GM19372 (cell line): ENCODE results near the gene RNF6.

Experiments used
- ATAC-seq: cut with Tn5 transposase; IDR thresholded peaks from one replicate; pipeline ENCODE4 v1.9.1; 2021; ENCODE audit warnings: mild to moderate bottlenecking, low read depth, moderate library complexity; ENCODE audit not compliant: unreplicated experiment

RNF6 gene

DNA sequence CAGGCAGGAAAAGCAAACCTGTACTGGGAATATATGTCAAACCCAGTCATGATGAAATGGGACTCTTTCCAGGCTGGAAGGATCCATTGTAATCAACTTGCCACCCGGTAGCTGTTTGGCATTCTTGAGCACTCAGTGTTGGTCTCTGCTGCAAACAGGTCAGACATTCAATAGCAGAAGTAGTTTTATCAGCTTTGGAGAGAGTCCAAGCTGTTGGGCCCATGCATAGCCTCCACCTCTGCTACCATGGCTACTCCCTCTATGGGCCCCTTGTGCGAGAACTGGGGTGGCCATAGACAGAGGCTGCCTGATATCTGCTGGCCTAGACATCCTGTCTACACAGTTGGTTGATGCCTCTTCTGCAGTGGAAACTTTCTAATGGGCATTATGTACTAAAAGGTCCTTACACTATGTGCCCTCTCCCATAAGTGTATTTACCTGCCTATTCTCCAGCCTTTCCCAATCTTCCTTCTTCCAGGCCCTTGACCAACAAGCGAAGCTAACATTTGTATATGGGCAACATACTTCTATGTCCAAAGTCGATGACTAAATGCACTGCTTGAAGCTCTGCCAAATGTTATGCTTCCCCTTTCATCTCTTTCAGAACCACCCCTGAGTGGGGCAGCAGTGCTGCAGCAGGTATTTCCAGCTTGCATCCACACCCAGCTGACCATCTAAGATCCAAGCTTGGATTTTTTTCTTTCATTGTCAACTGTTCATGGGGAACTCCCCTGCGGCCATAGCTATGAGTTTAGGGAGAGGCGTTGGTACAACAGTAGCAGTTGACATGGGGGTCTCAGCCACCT is 5.3 kb upstream of the RNF6 start:
- ATAC-seq = no peak

DNA sequence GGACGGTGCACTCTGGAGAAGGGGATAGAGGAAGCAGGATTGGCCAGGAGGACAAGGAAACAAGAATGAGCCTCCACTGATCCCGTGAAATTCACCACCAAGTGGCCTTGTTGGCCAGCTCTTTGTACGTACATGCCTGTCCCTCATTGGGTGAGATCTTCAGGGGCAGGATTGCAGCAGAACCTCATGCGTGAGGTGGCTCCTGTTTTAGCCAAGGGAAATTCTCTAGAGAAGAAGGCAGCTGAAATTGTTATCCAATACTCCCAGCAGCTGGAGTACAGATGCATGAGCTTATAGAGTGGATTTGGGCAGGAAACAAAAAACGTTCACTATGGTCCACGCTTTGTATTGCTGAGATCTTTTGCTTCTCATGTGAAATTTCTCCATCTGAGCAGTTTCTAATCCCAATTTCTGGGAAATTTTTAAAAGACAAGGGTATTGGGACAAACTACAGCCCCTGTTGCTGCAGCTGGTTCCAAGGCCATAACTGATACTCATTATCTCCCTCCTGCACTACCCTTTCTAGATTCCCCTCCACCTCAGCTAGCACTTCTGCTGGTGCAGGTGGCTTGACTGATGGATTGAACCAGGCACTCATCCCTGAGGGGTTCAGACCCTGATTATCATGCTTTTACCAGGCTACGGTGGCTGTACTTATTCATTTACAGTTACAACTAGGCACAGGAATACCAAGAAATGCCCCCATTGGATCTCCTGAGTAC is 3.9 kb upstream of the RNF6 start:
- ATAC-seq = no peak

DNA sequence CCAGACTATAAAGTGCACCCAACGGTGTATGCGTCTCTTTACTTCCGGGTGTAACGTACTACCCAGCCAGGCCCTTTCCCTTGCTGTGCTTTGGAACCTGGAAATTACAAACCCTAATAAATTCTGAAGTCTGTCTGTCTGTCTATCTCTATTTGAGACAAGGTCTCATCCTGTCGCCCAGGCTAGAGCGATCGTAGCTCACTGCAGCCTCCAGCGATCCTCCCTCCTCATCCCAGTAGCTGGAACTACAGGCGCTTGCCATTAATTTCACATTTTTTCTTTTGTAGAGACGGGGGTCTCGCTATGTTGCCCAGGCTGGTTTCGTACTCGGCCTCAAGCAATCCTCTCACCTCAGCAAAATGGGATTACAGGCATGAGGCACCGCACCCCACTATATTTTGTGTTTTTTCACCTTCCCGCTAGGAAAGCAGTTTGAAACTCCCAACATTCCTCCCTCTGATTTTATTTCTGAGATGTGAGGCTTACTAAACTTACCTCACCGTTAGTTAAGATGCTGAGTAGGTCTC is 469 bp upstream of the RNF6 start:
- ATAC-seq = peak; percentile 49

DNA sequence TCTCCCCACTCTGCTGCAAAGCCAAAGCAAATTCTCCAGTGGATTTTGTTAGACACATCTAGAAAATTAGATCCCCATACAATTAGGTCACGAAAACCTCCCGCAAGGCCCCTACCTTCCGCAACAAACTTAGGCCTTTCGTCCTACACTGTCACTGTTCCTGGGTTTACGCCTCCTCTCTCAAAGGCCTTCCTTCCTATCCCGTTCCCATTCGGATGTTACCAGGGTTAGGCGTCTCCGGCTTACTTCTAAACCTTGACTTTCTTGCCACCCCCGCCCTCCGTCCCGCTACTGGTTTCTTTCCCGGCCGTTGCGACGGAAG is 754 bp downstream of the RNF6 start:
- peak; percentile 13 for ATAC-seq

DNA sequence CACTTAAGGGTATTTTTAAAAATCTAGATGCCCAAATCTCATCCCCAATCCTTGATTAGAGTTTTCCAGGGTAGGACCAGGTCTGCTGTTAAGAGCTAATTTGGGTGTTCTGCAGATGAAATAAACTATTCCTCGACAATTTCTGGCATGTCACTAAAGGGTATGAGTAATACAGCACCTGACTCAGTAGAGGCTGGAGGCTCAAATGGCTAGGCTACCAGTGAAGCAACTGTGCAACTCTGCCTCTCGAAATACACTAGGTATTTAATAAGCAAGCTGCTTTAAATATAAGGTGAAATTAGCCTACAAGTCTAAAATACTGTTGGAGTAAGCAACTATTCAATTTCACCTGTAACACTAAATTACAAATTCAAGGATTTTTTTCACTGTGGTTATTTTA is 1.5 kb downstream of the RNF6 start:
- no peak for ATAC-seq

DNA sequence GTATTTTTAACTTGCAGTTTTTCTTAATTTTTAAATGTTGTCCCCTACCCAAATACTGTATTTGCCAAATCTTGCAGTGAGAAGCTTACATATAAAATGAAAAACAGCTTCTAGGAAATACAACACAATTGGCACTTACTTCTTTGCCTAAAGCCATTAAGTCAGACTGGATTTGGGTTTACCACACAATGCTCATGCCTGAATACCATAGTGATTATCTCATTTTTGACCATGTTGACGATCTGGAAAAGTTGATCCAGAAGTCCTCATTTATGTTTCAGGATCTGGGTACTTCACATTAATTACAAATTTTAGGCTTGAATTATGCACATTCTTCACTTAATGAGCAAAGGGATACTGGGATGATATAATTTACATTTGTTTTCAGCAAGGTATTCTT is 2.4 kb downstream of the RNF6 start:
- no peak for ATAC-seq

DNA sequence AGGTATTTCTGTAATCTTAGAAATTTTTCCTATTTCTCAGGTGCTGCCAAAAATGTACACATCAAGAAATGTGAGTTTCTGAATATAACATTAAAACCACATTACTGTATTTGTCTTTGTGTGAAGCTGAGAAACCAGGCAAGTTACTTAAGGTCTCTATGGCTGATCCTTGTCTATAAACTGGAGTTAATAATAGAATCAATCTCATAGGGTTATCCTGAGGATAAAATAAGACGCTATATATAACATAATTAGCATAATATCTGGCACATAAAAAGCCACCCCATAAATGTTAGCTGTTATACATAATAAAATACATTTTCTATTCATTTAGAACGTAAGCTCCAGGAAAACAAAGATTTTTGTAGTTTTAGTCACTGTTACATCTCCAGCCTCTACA is 6.1 kb downstream of the RNF6 start:
- ATAC-seq = no peak

DNA sequence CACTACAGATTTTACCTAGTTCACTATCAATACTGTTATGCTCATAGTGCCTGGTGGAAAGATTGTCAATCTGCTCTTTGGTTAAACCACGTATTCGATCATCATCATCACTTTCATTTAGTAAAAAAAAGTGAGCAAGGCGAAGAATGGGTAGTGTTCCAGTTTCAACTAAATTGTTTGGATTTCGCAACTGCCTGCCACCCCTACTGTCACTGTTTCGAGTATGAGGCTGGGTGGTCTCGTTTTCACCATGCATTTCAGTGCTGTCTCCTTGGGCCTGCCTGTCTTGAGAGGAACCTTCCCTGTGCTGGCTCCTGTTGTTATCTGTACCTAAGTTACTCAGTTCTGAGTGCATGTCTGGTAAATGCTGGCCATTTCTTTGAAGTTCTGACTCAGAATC is 8.1 kb downstream of the RNF6 start:
- no peak for ATAC-seq

DNA sequence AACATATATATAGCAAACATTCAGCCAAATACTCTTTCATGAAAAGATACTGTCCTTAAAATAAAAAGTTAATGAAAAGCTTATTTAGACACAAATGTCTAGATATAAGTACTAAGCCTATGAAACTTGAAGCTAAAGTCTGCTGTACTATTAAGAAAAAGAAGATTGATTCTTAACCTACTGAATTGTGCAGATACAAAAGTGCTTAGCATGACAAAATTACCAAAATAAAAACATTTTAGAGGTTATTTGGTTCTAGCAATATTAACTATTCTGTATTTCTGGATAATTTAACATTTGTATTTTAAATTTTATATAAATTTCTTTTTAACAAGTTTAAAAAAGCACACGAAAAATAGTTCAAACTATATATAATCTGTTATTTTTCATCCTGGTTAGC is 8.8 kb downstream of the RNF6 start:
- ATAC-seq = no peak

DNA sequence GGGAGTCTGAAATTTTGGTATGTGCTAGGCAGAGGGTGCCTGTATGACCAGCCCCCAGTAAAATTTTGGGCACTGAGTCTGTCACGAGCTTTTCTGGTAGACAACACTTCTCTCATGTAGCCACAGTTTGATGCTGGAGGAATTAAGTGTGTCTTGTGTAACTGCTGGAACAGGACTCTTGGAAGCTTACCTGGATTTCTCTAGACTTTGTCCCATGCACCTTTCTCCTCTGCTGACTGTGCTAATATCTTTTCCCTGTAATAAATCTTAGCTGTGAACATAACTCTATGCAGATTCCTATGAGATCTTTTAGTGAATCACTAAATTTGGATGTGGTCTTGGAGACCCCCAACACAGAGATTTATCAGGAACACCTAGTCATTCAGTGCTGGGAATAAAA is 13.8 kb downstream of the RNF6 start:
- no peak for ATAC-seq

DNA sequence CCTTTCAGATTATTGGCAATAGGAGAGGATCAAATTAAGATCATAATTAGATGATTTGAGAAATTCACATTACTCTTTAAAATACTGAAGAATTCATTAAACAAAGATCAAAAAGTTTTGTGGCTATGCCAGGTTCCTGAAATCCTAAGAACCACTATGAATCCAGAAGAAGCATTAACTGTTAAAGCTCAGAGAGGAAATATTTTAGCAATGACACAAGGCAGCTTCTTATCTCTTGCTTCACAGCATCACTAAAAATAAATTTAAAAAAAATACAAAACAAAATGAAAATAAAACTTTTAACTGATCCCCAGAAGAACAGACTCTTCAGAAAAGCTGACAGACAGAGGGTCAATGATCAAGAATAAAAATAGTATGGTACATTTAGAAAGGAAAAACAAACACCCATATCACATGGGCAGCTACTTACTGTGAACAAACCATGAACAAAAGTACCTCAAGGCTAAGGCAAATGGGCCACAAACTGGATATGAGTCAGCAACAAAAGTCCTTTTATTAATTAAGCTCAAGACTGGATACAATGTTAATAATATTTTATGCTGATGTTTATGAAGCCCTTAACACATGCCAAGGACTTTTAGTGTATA is 19.6 kb downstream of the RNF6 start:
- no peak for ATAC-seq

DNA sequence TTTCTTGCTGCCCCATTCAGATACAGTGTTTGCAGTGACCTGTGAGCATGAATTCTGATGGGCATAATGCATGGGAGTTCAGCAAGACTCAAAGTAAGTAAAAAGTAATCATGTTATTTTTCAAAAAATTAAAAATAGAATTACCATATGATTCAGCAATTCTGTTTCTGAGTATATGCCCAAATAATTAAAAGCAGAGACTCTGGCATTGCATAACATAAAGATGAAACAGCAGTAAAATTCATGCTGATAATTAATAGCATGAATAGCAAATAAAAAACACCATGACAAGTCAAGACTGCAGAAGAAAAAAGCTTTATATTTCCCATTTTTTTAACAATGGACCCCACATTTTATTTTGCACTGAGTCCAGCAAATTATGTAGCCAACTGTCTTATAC is 21.3 kb downstream of the RNF6 start:
- no peak for ATAC-seq

DNA sequence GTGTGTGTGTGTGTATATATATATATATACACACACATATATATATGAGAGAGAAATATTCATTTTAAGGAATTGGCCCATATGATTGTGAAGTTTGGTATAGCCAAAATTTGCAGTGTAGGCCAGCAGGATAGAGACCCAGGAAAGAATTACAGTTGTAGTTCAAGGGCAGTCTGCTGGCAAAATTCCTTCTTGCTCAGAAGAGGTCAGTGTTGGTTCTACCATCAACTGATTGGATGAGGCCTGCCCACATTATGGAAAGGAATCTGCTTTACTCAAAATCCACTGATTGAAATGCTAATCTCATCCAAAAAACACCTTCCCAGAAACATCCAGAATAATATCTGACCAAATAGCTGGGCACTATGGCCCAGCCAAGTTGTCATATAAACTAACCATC is 24.0 kb downstream of the RNF6 start:
- ATAC-seq = no peak

DNA sequence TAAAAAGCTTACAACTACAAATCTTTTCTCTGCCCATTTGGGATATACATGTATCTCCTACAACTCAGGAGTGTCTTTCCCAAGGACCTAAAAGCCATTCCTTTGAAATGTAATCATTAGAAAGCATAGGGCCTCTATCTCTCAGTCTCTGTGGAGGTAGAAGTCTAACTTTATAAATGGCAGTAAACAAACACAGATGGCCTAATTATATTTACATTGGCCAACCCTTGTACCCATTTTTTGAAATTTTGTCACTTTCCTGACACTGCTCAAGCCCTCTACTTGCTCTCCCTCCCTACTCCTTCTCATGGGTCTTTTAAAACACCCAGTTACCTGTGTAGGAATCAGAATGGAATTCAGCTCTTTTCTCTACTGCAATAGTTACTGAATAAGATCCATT is 24.8 kb downstream of the RNF6 start:
- ATAC-seq = no peak

DNA sequence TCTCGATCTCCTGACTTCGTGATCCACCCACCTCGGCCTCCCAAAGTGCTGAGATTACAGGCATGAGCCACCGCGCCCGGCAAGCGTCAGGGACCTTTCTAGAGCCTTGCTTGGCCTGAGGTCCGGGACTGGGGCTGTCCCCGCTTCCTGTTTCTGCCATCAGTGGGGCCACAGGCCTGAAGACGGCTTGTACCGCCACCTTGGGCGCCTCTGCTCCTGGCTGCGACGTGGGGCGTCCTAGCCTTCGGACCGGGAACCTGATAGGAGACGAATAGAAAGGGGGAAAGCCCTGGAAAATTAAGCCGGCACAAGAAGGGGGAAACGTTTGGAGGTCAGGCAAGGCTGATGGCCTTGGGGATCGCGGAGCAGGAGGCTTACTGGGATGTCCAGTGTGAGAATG is 35.1 kb downstream of the RNF6 start:
- no peak for ATAC-seq

DNA sequence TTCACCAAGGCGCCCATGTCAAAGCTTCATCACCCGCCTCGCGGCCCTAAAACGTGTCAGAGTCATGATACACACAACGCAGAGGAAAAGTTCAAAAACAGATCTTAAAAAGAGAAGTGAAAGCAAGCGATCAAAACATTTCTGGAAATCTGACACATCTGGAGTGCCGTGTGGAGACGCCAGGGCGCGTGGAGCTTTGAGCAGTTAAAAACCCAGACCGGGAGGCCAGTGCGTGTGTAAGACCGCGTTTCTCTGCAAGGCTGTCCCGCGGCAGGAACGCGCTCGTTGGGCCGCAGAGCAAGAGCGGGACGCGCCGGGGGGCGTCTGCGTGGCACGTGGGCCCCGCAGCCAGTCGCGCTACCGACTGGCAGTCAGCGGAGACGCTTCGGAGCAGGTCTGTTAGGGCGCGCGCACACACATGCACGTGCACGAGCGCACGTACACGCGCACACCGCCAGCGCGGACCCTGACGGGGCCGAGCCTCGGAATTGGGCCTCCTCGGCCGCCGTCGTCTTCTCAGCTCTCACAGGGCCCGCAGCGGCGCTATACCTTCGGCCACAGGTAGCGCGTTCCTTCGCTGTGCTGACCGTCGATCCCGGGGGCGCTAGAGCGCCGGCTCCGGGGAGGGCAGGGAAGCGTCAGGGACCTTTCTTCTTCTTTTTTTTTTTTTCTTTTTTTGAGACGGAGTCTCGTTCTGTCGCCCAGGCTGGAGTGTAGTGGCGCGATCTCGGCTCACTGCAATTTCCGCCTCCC is 35.8 kb downstream of the RNF6 start:
- ATAC-seq = peak; percentile 87

DNA sequence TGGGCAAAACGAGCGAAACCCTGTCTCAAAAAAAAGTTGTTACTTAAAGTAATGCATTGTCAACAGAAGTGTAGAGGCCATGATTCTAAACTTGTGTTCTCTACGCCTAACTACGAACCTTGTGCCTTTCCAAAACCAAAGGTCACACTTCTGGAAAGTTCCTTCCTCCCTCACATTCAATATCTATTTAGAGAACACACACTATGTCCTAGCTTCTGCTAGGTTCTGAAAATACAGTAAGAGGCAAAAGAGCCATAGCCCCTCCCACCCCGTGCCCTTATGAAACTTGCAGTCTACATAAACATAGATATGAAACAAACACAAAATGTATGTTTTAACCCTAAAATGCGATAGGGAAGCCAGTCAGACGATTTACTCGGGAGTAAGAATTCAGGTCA is 36.4 kb downstream of the RNF6 start:
- peak; percentile 5 for ATAC-seq

DNA sequence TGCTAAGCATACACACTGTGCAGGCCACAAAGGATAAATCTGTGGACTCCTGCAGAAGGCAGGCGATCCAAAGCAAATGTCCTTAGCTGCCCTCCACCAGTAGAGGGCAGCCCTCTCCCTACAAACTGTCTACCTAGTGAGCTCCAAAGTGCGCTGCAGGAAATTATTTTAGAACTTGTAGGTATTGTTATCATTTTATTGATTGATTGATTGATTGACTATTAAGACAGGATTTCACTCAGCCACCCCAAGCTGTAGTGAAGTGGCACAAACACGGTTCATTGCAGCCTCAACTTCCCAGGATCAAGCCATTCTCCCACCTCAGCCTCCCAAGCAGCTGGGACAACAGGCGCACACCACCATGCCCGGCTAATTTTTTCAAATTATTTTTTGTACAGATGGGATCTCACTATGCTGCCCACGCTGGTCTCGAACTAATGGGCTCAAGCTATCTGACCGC is 37.3 kb downstream of the RNF6 start:
- ATAC-seq = no peak

DNA sequence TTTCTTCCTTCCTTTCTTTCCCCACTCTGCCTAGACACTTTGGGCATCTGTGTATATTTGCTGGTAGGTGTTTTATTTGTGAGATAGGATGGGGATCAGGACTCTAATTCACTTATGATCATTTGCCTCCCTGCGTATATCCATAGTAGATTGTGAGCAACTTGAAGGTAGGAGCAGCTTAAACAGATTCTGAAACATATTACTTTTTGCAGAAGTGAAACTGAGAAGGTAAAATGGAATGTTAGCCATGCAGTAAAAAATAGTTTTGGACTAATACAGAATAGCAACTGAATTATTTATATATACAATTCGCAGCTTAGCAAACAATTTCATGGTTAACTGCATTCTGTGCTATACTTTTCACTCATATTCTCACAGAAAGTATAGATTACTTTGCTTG is 38.7 kb downstream of the RNF6 start:
- ATAC-seq = no peak

DNA sequence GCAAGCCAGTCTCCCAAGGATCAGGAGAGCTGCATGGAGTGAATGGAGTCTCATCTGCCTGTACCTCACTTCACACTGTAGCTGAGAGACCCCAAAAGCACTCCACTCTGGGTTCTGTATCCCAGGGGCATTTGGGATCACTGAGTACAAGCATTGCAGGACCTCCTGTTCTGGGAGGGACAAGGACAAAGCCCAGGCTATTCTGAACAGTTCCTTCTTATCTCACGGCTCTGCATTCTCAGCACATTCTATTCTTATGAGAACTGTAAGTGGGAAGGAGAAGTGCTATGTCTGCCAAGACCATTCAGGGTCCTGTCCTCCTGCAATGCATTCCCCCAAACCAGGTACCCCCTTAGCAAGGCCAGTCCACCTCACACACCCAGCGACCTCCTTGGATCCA is 42.8 kb downstream of the RNF6 start:
- no peak for ATAC-seq

DNA sequence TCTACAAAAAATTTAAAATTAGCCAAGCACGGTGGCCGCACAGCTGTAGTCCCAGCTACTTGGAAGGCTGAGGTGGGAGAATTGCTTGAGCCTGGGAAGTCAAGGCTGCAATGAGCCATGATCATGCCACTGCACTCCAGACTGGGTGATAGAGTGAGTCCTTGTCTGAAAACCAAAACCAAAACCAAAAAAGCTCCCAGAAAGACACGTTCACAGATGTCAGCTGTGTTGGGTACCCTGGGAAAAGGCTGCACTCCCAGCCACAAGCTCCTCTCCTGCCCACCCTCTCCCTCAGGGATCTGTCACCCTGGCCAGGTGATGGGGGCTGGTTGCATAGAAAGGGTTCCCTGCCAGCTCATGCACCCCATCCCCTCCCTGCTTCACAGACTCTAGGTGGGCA is 53.3 kb downstream of the RNF6 start:
- ATAC-seq = no peak
